Measurements from ENCODE around the gene HIF3A.
A peak's percentile ranks its signal among the peaks of the same experiment; 100 is the strongest.
"Not testable (repeated sequence)": the region's sequence is repeated elsewhere in the genome, so short reads cannot be mapped to it uniquely, and the experiment has no call there.

The HIF3A gene

DNA sequence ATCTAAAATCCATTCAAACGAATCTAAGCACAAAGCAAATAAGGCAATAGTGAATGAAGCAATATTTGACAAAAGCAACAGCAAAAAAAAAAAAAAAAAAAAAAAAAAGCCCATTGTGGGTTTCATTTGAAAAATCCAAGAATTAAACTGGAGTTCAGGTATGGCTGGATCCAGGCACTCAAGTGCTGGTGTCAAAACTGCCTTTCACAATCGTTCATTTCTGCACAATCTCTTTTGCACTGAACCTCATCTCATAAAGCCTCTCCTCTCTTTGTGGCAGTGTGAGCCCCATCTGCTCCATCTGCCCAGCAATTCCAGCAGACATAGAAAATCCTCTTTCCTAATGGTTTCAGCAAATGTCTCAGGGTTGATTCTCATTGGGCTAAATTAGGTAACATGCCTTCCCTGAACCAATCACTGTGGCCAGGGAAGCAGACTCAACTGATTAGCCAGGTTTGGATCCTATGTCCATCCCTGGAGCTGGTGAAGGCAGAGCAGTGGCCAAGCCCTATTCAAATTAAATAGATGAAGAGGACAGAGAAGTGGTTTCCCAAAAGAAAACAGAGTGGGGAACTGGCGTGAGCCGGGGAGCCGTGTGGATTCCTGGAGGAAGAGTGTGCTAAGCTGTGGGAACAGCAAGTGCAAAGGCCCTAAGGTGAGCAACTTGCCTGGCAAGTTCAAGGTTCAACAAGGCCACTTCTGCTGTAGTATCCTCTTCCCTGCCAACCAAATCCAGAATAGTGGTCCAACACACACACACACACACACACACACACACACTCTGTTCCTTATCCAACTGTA is 1.2 kb upstream of the HIF3A start:
- DNase-seq = peak; percentile 68

DNA sequence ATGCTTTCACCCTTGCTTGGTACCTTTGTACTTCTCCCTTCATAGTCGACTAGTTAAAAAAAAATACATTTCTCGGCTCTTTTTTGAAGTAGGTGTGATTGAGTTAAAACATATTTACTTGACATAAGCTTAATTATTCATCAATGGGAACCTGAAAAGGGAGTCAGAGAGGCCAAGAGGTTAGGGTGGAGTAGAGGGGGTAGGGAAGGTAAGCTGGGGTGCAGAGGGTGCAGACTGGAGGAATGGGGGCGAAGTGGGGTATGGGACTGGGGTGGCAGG is 701 bp upstream of the HIF3A start:
- DNase-seq = no peak

DNA sequence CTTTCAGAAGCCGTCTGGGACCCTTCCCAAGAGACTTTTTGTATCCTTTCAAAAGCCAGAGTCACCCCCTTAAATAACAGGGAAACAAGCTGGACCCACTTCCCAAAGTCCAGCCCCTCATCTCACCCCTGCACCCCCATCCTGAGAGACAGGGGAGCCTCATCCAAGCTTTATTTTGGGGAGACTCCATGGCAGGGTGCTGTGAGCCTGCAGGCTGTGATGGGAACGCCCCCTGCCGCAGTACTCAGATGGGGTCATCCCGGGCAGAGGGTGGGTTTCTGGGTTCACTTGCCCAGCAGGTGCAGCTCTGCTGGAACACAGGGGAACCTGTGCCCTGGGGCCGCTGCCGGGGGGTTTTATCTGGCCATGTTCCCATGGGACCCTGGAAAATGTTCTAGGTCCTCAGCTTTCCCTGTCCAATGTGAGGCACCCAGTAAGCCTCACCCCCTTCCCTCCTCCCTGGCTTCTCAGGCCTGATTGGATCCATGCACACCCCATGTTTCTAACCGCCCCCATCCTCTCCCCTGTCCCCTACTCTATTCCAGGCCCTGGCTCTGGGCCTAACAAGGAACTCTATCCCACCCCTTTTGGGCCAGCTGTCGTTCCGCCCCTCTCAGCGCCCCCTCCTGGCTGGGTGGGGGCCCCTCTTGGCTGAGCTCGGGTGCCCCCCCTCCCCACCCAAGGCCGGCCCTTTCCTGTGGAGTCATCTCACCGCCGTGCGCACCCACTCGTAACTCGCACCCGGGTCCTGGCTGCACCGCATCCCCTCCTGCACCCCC is 1.0 kb downstream of the HIF3A start:
- DNase-seq = peak; percentile 13

- DNase-seq = no peak
Observed at GRCh38 chr19:46298479-46299003, 1.7 kb downstream of the HIF3A start.

DNA sequence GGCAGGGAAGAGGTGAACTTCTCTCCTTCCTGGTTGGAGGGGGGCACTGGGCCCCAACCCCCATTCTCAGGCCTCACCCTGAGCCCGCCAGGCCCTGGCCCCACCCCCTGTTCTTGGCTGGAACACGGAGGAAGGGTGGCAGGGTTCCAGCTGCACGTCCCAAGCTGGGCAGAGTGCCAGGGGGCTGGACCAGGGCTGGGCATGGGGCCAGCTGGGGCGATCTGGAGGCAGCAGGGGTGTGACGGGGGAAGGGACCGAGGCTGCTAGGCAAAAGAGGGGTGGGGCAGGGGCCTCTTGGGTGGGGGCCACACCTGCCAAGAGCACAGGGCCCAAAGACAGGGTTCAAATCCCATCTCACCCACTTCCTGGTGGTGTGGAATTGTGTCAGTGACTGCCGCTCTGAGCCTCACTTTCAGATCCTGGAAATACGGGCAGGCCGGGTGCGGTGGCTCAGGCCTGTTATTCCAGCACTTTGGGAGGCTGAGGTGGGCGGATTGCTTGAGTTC is 2.2 kb downstream of the HIF3A start:
- peak; percentile 71 for DNase-seq

GRCh38 chr19:46299695-46300094 is 2.9 kb downstream of the HIF3A start:
- no peak for DNase-seq

DNA sequence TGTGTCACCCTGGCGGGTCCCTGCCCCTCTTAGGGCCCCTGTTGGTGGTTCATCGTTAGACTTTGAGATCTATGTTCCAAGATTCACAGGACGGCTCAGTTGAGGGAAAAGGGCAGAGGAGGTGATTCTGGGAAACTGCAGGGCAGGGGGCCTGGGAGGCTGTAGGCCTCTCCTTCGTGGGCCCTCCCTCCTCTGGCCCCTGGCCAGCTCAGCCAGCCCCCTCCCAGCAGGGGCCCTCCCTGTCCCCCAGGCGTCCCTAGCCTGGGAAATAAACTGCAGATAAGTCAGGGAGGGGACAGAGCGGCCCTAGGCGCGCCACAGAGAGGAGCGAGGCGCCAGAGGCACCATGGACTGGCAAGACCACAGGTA is 6.5 kb downstream of the HIF3A start:
- DNase-seq = no peak

DNA sequence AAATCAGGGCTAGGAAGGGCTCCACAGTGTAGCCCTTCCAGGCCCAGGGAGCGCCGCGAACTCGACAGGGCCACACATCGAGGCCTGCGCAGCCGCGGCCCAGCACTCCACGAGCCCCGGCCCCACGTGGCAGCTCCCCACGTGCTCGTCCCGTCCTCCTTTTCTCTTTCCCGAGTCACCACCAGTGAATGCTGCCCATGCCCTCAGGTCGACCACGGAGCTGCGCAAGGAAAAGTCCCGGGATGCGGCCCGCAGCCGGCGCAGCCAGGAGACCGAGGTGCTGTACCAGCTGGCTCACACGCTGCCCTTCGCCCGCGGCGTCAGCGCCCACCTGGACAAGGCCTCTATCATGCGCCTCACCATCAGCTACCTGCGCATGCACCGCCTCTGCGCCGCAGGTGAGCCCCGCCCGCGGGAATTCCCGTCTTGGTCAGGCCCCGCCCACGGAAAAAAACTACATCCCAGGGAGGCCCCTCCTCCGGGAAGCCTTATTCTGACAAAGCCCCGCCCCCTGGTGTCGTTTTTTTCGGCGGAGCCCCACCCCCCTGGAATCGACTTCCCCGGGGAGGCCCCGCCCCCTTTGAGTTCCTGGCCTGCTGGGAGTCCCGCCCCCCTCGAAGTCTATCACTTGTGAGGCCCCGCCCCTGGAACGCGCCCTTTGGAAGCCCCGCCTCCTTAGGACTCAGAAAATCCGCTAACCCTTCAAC is 7.0 kb downstream of the HIF3A start:
- DNase-seq = no peak

DNA sequence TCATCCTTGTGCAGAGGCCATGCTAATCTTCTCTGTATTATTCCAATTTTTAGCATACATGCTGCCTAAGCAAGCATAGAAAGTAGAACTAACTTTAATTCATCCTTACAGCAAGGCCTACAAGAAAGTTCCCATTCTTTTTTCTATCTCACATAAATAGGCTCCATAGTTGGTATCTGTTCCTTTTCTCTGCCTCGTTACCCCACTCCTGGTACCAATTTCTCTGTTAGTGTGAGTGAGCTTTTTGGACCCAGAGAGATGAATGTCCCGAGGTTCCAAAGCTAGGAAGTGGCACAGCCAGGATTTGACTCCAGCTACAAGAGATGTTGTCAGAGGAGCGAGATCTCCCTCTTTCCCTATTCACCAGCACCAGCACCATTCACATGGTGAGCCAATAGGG is 9.7 kb downstream of the HIF3A start:
- DNase-seq = no peak

DNA sequence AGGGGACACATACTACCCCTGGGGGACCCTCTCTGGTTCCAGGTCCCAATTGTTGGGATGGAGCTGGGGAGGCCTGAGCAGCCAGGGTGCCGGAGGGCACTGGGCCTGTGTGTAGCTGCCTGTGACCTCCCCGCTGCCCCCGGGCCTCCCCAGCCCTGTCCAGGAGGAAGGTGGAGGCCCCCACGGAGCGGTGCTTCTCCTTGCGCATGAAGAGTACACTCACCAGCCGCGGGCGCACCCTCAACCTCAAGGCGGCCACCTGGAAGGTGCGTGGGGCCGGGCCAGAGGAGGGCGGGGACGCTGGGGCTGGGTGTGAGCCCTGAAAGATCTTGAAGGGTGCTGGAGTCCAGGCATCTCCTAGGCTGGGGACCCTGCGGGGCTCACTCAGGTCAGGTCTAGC is 11.7 kb downstream of the HIF3A start:
- no peak for DNase-seq

DNA sequence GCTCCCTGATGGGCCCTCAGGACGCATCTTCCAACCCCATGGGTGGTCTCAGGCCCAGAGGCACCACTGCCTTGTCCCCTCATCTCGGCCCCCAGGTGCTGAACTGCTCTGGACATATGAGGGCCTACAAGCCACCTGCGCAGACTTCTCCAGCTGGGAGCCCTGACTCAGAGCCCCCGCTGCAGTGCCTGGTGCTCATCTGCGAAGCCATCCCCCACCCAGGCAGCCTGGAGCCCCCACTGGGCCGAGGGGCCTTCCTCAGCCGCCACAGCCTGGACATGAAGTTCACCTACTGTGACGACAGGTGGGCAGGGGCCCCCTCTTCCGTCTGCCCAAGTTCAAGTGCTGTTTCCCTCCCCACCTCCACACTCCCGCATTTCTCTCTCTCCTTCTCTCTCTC is 12.2 kb downstream of the HIF3A start:
- no peak for DNase-seq

- no peak for DNase-seq
Observed at GRCh38 chr19:46311444-46311843, 14.6 kb downstream of the HIF3A start.

GRCh38 chr19:46313540-46314469 is 17.0 kb downstream of the HIF3A start:
- DNase-seq = not testable (repeated sequence)

DNA sequence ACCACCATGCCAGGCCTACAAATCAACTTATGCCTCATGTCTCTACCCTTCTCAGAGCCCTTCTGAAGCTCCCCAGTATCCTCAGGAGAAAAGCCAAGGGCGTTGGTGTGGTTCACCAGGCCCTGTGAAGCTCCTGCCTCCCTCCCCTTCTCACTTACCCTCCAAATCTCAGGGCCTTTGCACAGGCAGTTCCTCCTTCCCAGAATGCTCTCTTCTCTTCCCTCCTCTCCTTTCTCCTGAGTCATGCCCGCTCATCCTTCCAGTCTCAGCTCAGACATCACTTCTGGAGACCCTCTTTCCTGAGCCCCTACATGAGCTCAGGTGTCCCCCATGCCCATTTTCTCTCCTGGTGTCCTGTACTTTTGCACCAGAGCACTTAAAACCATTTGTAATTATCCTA is 20.5 kb downstream of the HIF3A start:
- no peak for DNase-seq

DNA sequence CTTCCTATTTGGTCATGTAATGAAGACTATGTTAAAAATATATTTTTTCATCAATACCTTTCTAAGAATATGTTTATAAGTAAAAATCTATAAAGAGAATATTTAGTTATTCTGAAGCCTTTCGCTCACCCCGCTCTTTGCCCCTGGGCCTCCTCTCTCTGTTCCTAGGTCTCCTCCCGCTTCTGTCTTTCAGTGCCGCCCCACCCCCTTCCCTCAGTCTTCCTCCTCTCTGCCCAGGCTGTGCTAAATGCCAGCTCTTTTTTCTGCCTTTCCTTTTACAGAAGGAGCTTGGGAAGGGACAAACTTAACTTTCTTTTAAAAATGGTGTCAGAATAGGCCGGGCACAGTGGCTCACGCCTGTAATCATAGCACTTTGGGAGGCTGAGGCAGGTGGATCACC is 22.8 kb downstream of the HIF3A start:
- no peak for DNase-seq

GRCh38 chr19:46320559-46320958 is 23.7 kb downstream of the HIF3A start:
- no peak for DNase-seq

GRCh38 chr19:46321653-46322052 is 24.8 kb downstream of the HIF3A start:
- DNase-seq = no peak

DNA sequence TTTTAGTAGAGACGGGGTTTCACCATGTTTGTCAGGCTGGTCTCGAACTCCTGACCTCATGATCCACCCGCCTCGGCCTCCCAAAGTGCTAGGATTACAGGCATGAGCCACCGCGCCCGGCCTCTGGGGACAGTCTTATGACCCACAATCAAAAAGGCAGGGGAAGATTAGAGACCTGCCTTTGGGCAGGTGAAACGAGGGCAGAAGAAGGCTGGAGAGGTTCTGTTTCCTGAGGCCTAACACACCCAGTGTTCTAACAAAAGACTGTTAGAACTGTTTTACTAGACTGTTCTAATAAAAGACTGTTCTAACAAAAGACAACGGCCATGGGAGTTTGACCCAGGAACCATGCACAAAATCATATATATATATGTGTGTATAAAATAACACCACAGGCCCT is 26.4 kb downstream of the HIF3A start:
- DNase-seq = not testable (repeated sequence)

- no peak for DNase-seq
Observed at GRCh38 chr19:46324277-46324676, 27.4 kb downstream of the HIF3A start.

- no peak for DNase-seq
Observed at GRCh38 chr19:46326608-46327007, 29.8 kb downstream of the HIF3A start.

DNA sequence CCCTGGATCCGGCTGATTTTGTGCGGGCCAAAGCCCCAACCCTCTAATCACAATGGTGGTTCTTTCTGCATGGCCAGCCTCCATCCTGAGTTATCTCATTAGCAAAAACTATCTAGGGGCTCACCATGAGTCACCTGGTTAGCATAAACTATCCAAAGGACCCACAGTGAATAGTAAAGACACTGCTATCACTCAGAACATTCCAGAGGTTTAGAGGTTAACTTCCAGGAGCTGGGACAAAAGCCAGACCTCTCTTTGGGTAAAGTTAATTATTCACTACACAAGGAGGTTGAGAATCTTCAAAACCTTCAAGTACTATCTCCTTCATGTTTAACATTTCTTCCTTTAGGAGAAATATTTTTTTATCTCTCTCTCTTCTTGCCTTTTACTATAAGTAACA is 31.2 kb downstream of the HIF3A start:
- no peak for DNase-seq

GRCh38 chr19:46330319-46330918 is 33.6 kb downstream of the HIF3A start:
- no peak for DNase-seq
